Choroid plexus epithelial cell (primary cell): ENCODE data around the gene ESPL1.

ENCODE experiments used
- DNase-seq: peaks from one replicate; pipeline ENCODE4 v3.0.0-alpha.2; 2010; ENCODE audit warnings: low read depth
- H3K4me3 ChIP-seq: 2 replicates; pipeline ENCODE4 v1.5.1; 2011; ENCODE audit warnings: low read depth, mild to moderate bottlenecking, control low read depth, low read length, moderate library complexity
- TF ChIP-seq, protein P1 (sequence below): conservative IDR thresholded peaks from 2 replicates; pipeline ENCODE4 v1.5.1; 2011; ENCODE audit warnings: low read depth, mild to moderate bottlenecking, control low read depth, inconsistent platforms, low read length, moderate library complexity

The ESPL1 gene

DNA sequence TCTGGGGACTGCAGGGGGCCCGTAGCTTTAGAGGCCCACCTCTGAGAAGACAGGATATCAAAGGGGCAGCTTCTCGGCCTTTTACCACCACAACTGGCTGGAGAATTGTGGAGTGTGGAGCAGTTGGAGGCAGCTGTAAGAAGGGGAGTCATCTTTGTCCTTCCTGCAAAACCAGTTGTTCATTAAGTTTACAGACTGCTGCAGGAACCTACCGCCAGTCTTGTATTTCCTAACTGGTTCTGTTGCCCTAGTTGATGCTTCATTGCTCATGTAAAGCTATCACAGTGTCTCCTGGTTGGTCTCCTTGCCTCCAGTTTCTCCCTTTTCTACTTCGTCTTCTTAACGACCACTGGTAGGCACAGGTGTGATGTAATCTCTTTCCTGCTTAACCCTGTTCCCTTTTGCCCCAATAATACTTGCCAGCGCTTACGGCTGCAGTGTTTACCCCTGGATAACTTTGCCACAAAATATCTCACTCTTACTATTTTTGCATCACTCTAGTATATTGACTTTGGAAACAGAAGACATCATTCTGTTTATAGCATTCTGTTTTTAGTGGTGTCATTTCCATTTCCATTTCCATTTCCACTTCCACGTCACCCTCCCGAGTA, 11.9 kb downstream of the ESPL1 start:
- H3K4me3 ChIP-seq: no peak overlapping the region
- no peak for DNase-seq
- TF ChIP-seq, protein P1, sequence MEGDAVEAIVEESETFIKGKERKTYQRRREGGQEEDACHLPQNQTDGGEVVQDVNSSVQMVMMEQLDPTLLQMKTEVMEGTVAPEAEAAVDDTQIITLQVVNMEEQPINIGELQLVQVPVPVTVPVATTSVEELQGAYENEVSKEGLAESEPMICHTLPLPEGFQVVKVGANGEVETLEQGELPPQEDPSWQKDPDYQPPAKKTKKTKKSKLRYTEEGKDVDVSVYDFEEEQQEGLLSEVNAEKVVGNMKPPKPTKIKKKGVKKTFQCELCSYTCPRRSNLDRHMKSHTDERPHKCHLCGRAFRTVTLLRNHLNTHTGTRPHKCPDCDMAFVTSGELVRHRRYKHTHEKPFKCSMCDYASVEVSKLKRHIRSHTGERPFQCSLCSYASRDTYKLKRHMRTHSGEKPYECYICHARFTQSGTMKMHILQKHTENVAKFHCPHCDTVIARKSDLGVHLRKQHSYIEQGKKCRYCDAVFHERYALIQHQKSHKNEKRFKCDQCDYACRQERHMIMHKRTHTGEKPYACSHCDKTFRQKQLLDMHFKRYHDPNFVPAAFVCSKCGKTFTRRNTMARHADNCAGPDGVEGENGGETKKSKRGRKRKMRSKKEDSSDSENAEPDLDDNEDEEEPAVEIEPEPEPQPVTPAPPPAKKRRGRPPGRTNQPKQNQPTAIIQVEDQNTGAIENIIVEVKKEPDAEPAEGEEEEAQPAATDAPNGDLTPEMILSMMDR: no peak

DNA sequence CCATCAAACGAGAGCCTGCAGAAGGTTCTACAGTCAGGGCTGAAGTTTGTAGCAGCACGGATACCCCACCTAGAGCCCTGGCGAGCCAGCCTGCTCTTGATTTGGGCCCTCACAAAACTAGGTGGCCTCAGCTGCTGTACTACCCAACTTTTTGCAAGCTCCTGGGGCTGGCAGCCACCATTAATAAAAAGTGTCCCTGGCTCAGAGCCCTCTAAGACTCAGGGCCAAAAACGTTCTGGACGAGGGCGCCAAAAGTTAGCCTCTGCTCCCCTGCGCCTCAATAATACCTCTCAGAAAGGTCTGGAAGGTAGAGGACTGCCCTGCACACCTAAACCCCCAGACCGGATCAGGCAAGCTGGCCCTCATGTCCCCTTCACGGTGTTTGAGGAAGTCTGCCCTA, 18.3 kb downstream of the ESPL1 start:
- H3K4me3 ChIP-seq: no peak overlapping the region
- TF ChIP-seq, protein P1: no peak
- no peak for DNase-seq

DNA sequence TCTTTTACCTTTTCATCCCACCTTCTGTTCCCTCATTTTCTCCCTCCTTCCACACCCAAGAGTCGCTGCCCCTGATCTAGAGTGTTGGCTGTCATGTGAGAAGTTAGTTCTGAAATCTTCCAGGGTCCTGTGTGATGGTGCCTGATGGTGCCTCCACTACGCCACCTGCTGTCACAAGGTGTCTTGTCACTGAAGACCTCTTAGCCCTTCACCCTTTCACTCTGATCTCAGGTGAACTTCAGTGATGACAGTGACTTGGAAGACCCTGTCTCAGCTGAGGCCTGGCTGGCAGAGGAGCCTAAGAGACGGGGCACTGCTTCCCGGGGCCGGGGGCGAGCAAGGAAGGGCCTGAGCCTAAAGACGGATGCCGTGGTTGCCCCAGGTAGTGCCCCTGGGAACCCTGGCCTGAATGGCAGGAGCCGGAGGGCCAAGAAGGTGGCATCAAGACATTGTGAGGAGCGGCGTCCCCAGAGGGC, 19.7 kb downstream of the ESPL1 start:
- peak; percentile 73 for DNase-seq
- no peak overlapping the region for H3K4me3 ChIP-seq
- TF ChIP-seq, protein P1: peak; percentile 75

- no peak overlapping the region for H3K4me3 ChIP-seq
- TF ChIP-seq, protein P1: no peak
- DNase-seq: no peak
These were observed 20.2 kb downstream of the ESPL1 start for GRCh38 chr12:53288322-53288721.

DNA sequence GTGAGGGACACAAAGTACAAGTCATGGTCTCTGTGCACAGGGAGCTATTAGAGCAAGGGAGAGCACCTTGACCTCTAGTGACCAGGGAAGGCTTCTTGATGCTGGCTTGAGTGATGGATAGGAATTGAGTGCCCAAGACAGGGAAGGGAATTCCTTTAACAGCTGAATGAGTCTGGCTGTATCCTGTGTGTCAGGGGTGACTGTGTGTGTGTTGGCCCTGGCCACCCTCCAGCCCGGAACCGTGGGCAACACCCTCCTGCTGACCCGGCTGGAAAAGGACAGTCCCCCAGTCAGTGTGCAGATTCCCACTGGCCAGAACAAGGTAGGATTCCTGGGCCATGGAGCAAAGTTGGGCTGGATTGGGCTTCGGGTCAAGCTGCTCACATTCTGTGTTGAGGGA, 21.8 kb downstream of the ESPL1 start:
- TF ChIP-seq, protein P1: no peak
- DNase-seq: no peak
- H3K4me3 ChIP-seq: no peak overlapping the region

GRCh38 chr12:53290661-53291060, 22.6 kb downstream of the ESPL1 start:
- peak; percentile 38 for DNase-seq
- TF ChIP-seq, protein P1: peak; percentile 8
- no peak overlapping the region for H3K4me3 ChIP-seq

- H3K4me3 ChIP-seq: no peak overlapping the region
- no peak for DNase-seq
- TF ChIP-seq, protein P1: no peak
These were observed 24.3 kb downstream of the ESPL1 start for GRCh38 chr12:53292426-53292825.
